ENCODE data around the gene MPPED1.

- TF ChIP-seq CTCF (IDR thresholded peaks at IDR 0.05) (no peak), ZFX (IDR thresholded peaks at IDR 0.05; ENCODE audit: borderline replicate concordance) (no peak)
Measured at GRCh38 chr22:43407591-43407990, 4.2 kb upstream of the MPPED1 start.
